GM18511 (cell line): ENCODE results near the gene ATP8B1.
"Not testable (repeated sequence)": the region's sequence is repeated elsewhere in the genome, so short reads cannot be mapped to it uniquely, and the experiment has no call there.

Source experiments
- ATAC-seq: cut with Tn5 transposase; IDR thresholded peaks from one replicate; pipeline ENCODE4 v1.9.1; 2021; ENCODE audit warnings: mild to moderate bottlenecking, moderate library complexity; ENCODE audit not compliant: unreplicated experiment

Gene ATP8B1

DNA sequence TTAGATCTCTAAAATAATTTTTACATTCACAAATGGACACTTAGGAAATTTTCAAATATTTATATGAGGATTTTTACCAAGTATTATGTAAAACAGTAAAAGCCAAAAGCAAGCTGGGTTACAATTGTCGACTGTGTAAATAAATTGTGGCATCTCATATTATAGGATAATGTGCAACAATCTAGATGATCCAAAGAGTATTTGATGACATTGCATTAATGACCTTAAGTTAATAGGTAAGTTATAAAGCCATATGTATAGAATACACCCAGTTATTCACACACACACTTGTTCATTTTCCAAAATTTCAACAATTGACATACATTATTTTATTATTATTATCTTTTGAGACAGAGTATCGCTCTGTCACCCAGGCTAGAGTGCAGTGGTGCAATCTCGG is 69.3 kb downstream of the ATP8B1 start:
- ATAC-seq, result no peak

DNA sequence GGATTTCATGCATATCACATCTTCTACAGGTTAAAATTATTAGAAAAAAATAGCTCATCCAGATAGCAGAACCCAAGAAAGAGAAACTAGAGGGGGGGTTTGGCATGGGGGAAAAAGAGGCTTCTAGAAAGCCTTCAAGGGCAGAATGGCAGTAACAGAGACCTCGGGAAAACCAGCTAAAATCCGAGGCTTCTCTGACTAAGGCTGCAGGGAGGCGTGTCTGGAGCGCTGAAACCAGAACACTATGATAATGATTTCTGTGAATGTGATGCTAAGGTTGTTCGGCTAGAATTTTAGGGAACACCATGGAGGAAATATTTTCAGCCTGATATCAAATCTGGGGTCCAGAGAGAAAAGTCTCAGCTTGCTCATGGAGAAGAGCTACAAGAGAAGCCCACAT is 73.0 kb downstream of the ATP8B1 start:
- no peak for ATAC-seq

DNA sequence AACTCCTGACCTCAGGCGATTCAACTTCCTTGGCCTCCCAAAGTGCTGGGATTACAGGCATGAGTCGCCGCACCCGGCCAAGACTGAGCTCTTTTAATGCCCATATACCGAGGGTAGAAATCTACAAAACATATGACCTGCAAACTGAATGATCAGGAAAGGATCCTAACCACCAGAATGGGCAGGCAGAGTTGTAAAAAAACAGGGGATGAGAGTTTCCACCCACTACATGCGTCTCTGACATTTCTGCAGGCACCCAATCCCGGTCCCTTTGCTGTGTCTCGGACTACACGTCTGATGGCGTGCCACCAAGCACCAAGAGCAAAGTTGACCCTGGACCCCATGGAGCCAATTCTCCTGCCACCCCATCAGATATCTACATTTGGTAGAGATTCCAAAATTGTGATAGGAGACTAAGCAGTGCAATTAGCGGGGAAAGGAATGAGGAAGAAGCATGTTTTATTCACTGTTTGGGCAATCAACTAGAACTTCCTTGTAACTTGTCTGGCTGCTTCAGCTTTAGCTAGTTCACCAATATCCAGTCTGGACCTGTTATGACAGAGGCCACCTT is 74.1 kb downstream of the ATP8B1 start:
- ATAC-seq, result no peak

DNA sequence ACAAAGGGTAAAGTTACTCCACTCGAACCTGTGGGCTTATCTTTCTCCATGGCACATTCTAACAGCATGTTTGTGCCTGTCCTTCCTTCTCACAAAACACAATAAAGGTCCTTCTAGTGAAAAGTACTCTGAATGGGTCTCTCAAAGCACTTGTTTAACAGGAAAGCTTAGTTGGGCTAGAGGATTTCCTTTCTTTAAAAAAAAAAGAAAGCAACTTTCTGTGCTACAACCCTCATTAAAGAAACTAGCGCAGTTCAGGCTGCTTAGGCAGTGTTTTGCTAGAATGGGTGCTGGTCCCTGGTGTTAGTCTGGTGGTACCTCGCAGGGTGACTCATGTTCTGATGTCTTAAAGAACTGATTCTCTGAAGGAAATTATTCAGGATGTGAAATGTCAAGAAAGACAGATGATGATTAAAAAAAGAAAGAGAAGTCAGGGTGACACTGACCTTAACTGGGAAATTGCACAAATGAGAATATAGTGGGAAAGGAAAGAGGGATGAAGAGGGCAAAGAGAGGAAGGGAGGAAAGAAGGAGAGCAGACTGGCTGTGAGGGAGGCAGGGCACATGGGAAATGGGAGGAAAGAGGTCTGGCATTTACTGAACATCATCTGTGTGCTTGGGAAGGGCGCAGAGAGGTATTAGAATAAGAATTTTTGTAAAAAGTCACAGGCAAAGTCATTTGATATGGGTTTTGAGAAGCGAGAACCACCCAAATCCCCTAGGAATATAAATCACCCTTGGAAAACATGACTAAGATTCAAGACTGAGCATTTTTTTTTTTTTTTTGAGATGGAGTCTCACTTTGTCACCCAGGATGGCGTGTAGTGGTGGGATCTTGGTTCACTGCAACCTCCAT is 74.9 kb downstream of the ATP8B1 start:
- ATAC-seq, result no peak

DNA sequence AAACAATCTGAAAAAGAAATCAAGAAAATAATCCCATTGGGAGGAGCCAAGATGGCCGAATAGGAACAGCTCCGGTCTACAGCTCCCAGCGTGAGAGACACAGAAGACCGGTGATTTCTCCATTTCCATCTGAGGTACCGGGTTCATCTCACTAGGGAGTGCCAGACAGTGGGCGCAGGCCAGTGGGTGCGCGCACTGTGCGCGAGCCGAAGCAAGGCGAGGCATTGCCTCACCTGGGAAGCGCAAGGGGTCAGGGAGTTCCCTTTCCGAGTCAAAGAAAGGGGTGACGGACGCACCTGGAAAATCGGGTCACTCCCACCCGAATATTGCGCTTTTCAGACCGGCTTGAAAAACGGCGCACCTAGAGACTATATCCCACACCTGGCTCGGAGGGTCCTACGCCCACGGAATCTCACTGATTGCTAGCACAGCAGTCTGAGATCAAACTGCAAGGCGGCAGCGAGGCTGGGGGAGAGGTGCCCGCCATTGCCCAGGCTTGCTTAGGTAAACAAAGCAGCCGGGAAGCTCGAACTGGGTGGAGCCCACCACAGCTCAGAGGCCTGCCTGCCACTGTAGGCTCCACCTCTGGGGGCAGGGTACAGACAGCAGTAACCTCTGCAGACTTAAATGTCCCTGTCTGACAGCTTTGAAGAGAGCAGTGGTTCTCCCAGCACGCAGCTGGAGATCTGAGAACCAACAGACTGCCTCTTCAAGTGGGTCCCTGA is 83.7 kb downstream of the ATP8B1 start:
- not testable (repeated sequence) for ATAC-seq

DNA sequence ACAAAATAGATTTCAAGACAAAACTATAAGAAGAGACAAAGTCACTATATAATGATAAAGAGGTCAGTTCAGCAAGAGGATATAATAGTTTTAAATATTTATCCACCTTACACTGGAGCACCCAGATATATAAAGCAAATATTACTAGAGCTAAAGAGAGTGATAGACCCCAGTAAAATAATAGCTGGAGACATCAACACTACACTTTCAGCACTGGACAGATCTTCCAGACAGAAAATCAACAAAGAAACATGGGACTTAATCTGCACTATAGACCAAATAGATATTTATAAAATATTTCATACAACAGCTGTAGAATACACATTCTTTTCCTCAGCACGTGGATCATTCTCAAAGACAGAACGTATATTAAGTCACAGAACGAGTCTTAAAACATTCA is 86.6 kb downstream of the ATP8B1 start:
- no peak for ATAC-seq

DNA sequence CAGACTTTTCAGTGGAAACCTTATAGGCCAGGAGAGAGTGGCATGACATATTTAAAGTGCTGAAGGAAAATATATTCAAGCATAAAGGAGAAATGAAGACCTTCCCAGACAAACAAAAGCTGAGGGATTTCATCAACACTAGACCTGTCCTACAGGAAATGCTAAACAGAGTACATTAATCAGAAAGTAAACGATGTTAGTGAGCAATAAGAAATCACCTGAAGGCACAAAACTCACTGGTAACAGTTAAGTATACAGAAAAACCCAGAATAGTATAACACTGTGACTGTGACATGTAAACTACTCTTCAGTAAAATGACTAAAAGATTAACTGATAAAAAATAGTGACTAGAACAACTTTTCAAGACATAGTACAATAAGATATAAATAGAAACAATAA is 87.4 kb downstream of the ATP8B1 start:
- no peak for ATAC-seq

DNA sequence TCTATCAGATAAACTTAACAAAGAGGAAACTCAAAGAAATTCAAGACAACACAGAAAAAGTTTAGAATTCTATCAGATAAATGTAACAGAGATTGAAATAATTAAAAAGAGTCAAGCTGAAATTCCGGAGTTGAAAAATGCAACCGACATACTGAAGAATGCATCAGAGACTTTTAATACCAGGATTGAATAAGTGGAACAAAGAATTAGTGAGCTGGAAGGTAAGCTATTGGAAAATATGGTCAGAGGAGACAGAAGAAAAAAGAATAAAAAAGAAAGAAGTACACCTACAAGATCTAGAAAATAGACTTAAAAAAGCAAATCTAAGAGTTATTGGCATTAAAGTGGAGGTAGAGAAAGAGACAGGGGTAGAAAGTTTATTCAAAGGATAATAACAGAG is 88.0 kb downstream of the ATP8B1 start:
- no peak for ATAC-seq

DNA sequence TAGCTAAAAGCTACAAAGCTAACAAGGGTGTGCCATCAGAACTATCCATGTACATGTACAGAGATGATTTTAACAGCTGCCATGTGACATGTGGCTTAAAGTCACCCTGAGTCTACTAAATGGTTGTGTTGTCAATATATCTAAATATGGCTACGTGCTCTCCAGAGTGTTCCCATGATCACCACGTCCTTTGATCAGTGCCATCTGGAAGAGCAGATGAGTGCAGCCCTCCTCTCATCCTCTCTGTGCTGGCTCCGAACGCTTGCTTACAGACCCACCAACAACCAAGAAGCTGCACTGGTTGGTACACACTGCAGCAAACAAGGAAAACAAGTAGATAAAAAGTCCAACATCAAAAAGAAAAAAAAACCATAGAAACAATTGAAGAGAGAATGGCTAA is 92.9 kb downstream of the ATP8B1 start:
- no peak for ATAC-seq

DNA sequence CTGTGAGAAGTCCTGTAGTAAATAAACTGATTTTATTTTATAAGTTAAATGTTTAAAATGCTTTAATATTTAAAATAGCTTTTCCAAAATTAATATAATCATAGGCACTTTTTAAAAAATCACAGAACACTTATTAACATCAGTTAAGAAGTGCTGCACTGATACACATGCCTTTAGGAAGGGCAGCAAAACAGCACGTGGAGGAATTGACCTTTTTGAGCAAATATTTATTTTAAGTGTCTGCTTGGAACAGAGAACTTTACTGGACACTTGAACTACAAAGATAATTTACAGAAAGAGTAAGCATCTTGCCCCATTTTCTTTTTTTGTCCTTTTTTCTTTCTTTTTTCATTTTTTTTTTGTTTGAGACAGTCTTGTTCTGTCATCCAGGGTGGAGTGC is 93.8 kb downstream of the ATP8B1 start:
- no peak for ATAC-seq

DNA sequence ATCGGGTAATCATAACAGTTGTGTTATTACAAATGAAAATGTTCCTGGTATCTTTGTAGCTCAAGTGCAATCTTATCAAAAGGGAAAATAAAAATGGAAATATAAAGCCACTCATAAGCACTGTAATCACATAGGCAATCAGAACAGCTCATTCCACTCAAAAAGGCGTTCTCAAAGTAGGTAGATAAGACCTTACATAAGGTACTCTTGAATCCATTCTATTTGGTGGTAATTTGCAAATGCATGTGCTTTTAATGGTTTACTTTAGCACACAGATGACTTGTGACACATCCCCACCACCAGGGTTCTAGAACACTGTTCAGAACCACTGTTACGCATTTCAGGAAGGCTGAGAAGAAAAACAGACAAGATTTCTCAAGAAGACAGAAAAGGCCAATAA is 94.8 kb downstream of the ATP8B1 start:
- ATAC-seq, result no peak

DNA sequence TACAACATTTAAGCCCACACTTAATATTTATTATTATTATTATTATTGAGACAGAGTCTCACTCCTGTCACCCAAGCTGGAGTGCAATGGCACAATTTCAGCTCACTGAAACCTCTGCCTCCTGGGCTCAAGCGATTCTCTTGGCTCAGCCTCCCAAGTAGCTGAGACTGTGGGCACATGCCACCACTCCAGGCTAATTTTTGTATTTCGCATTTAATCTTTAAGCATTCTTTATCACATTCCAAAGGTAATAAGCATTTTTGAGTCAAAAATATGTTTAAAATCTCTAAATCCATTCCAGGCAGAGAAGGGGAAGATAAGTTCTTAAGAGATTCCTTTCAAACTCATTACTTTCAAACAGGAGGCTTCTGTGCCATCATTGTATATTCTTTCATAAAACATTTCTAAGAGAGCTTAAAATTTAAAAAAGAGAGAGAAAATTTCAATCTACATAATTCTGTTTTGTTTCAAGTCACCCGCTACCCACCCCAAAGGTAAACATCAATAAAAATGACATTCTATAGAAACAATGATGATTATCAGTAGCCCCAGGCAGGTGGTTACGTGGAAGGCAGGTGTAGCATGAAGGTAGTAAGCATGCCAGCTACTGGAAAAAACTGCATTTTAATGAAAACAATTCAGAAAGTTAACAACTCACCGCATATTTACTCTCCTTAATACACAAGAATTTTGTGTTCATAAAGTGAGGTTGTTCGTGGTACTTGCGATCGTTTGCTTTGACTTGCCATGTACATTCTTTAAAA is 97.1 kb downstream of the ATP8B1 start:
- ATAC-seq, result no peak

DNA sequence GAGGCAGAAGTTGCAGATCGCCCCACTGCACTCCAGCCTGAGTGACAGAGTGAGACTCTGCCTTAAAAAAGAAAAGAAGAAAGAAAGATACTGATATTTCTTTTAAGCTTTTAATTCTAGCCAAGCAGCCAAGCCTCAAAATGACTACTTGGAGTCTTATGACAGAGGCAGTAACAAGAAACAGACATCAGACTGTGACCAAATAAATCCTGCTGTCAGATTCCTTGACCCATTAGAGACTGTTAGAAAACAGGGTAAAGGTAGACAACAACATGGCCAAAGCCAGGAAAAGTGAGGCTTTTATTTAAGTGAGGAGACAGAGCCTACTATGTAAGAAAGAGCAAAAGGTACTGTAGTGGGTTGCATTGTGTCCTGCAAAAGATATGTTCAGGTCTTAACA is 98.1 kb downstream of the ATP8B1 start:
- ATAC-seq, result no peak

DNA sequence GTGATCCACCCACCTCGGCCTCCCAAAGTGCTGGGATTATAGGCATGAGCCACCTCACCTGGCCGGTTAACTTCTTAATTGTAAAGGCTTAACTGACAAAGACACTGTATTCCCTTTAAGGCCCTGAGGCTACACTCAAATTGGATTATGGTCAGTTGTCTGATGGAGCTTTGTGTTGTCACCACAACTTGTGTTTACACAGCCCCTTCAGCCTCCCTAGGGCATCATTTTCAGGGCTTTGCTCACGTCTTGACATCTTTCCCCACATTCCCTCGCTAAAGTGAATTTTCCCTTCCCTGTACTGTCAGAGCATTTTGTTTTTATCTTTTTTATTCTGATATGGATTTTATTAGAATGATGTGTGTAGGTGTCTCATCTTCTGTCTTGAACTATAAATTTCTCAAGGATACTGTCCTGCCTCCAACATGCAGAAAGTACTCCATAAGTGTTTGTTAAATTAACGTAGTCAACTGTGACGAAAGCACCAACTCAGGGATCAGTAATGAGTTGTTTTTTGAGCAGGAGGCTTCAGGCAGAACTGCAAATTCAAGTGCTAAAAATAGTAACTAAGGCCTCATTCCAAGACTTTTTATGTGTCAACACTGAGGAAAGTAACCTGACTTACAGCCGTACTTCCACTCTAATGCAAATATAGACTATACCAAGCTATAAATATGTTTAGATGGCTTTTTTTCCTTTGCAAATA is 104.4 kb downstream of the ATP8B1 start:
- no peak for ATAC-seq

DNA sequence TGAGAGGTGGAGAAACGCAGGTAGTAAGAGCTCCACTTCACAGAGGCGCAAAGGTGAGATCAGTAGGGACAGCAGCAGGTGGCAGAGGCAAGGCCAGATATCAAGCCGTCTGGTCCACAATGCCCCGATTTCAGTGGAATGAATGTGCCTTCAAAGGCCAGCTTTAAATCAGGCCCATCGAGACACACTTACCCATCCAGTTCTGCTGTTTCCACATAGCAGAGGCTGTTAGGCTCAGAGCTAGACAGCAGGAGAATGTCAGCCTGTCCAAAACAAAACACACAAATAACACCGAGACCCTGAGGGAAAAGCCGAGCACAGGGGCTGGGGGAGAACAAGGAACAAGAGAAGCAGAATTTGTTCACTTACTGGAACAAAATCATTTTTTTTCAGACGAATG is 105.7 kb downstream of the ATP8B1 start:
- no peak for ATAC-seq

DNA sequence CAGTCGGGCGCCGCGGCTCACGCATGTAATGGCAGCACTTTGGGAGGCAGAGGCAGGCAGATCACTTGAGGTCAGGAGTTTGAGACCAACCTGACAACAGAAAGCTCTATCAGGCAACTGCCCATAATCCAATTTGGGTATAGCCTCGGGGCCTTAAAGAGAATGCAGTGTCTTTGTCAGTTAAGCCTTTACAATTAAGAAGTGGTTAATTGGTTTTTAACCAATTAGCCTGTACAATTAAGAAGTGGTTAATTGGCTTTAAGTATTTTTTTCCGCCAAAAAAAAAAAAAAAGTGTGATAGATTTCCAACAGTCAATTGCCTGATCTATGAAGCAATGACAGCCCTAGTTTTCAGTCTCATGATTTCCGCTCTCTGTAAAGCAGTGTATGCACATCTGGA is 106.8 kb downstream of the ATP8B1 start:
- ATAC-seq, result no peak

DNA sequence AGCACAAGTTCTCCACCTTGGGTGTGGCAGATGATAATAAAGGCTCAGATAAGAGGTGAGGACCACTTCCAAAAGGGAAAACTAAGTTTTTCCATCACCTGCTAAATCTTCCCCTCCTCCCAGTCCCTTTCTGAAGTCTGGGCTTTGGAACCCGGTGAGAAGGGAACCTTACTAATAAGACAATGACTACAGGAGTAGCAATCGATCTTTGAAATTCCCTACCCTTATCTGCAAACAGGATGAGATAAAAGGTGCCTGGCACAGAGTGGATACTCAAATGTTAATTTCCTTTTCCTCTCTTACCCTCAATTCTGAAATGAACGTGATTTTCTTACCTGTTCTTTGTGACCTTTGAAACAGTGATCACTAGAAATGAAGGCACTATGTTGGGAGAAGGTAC is 111.8 kb downstream of the ATP8B1 start:
- ATAC-seq, result no peak

DNA sequence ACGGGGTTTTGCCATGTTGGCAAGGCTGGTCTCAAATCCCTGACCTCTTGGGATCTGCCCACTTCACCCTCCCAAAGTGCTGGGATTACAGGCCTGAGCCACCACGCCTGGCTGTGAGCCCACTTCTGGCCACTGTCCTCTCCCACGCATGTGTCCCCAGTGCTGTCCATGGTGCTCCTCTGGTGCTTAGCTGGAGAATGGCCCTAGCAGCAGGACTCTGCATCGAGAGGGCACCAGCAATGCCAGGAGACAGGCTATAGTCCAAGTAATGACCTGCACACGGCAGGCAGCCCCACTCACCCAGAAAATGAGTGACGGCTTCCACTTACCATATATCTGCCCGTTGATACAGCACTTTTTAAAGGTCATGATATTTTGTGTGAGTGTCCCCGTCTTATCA is 115.1 kb downstream of the ATP8B1 start:
- ATAC-seq, result no peak

DNA sequence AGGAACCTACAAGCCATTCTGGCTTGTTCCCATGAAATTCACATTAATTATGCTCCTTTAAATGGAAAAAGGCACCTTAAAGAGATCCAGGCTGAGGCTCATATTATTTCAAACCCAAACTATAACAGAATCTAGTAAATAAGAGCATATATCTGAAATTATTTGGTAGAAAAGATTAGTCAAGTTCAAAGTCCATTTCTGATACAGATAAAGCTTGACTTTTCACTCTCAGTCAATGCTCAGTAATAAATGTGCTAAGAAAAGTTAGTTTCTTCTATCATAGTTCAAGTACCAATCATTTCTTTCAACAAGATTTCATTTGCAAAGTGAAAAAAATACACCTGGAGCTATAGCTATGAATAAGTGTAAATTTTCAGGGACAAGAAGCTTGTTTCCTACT is 119.6 kb downstream of the ATP8B1 start:
- ATAC-seq, result no peak

DNA sequence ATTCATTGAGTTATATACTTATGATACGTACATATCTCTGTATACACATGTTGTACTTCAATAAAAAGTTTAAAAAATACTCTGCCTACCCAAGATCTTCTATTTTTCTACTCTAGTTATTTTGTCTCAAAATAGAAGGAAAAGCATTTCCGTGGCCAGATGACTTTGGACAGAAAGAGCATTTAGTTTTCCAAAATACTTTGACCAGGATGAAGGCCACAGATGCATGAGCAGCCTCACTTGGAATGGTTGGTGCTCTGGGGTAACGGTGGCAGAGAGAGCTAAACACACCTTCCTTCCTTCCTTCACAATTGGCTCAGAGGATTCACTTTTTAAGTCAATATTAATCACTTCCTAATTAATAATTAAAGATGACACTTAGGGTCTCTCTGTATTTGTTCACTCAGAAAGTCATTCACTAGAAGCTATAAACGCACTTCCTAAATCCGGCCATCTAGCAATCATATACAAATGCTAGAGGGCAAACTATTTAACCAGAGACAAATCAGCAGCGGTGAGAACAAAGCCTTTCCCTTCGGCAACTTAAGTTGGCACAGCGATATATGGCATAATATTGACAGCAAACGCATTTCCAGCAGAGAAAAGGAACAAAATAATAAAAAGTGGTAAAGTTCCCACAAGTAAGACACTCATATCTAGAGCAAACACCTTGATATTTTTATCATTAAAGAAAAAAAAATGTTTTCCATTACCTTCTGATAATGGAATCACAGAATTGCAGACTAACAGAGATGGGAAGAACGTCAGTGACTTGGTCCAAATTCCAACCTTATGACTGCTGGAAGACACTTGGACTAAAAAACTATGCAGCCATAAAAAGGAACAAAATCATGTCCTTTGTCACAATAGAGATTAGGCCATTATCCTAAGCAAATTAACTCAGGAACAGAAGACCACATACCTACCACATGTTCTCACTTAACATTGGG is 125.6 kb downstream of the ATP8B1 start:
- ATAC-seq, result no peak
